NOMO-1 (cell line): ENCODE results near the gene TEX29.

Source experiments
- DNase-seq, 2 experiments: peaks; one replicate each; lab custom pipeline; 2025; ENCODE audit not compliant: unreplicated experiment in 2 of 2; lab: John Stamatoyannopoulos, UW

The TEX29 gene

GRCh38 chr13:111289251-111289650 is 31.2 kb upstream of the TEX29 start:
- DNase-seq = no peak

- DNase-seq = no peak
Observed at GRCh38 chr13:111291908-111292307, 28.5 kb upstream of the TEX29 start.

- DNase-seq = no peak
Observed at GRCh38 chr13:111292710-111293485, 27.5 kb upstream of the TEX29 start.

- DNase-seq = no peak
Observed at GRCh38 chr13:111295886-111296285, 24.6 kb upstream of the TEX29 start.

GRCh38 chr13:111296417-111296816 is 24.0 kb upstream of the TEX29 start:
- DNase-seq = no peak

GRCh38 chr13:111298214-111298975 is 22.0 kb upstream of the TEX29 start:
- DNase-seq = no peak

- DNase-seq = no peak
Observed at GRCh38 chr13:111302045-111302726, 18.3 kb upstream of the TEX29 start.

- DNase-seq = no peak
Observed at GRCh38 chr13:111303559-111303958, 16.9 kb upstream of the TEX29 start.

- no peak for DNase-seq
Observed at GRCh38 chr13:111304041-111304544, 16.3 kb upstream of the TEX29 start.

GRCh38 chr13:111304603-111305289 is 15.7 kb upstream of the TEX29 start:
- no peak for DNase-seq

GRCh38 chr13:111312944-111313590 is 7.4 kb upstream of the TEX29 start:
- DNase-seq = no peak

- no peak for DNase-seq
Observed at GRCh38 chr13:111313911-111314425, 6.5 kb upstream of the TEX29 start.

- no peak for DNase-seq
Observed at GRCh38 chr13:111314852-111315251, 5.6 kb upstream of the TEX29 start.

- no peak for DNase-seq
Observed at GRCh38 chr13:111315347-111315995, 5.0 kb upstream of the TEX29 start.

- no peak for DNase-seq
Observed at GRCh38 chr13:111316161-111316730, 4.2 kb upstream of the TEX29 start.

GRCh38 chr13:111317042-111317550 is 3.3 kb upstream of the TEX29 start:
- no peak for DNase-seq

- DNase-seq = no peak
Observed at GRCh38 chr13:111317571-111318345, 2.7 kb upstream of the TEX29 start.

- DNase-seq = no peak
Observed at GRCh38 chr13:111318386-111318785, 2.1 kb upstream of the TEX29 start.
